HCT116 (cell line): ENCODE data around the gene SRD5A3. TPM values are rescaled to one million over a fixed set of nuclear protein-coding genes. Genes with fewer than 3 reads are reported as not detected.

Experiments
- ATAC-seq: fragments of 200-7000 bp; cut with Tn5 transposase; 2 replicates; pipeline ENCODE4 v1.9.1; 2020; ENCODE audit warnings: mild to moderate bottlenecking, moderate library complexity
- BruUV-seq: library from RNA; stranded (reverse); fragments of 400-500 nt; replicated peaks from 2 replicates; lab custom pipeline; 2021; lab: Mats Ljungman, UMichigan
- CTCF ChIA-PET: fragments of 300-600 bp; sonication (Branson Sonifier 250); formaldehyde crosslinking; loops from one replicate; lab custom pipeline; 2021; ENCODE audit warnings: antibody characterized with exemption; lab: Charles Lee
- POLR2A ChIA-PET: fragments of 300-600, 350-600 bp; sonication (Branson Sonifier 250); formaldehyde crosslinking; loops from one replicate; lab custom pipeline; 2021; ENCODE audit warnings: antibody characterized with exemption; lab: Charles Lee
- RAD21 ChIA-PET, 2 experiments: fragments of 300-600 bp; sonication (Branson Sonifier 250); formaldehyde crosslinking; loops; one replicate each; lab custom pipeline; 2023; ENCODE audit warnings: low total read pairs in 2 of 2; ENCODE audit not compliant: uncharacterized antibody in 2 of 2, unreplicated experiment in 2 of 2, low non-redundant PET in 1 of 2; lab: Charles Lee
- DNase-seq: peaks from one replicate; pipeline ENCODE4 v3.0.0-alpha.2; 2010; ENCODE audit warnings: low read depth, low spot score
- H2AFZ ChIP-seq: fragments of 200-600 bp; shearing (Covaris generic), sonication (generic); 2 replicates; pipeline ENCODE4 v1.6.1; 2017; ENCODE audit warnings: low read depth, mixed run types, mixed read lengths, antibody characterized with exemption, low read length; ENCODE audit not compliant: poor library complexity, severe bottlenecking
- H3K27ac ChIP-seq: 2 replicates; pipeline ENCODE4 v1.5.1; 2012; ENCODE audit warnings: low read depth, low read length
- H3K27me3 ChIP-seq: fragments of 200-600 bp; sonication (generic); 2 replicates; pipeline ENCODE4 v1.6.1; 2016; ENCODE audit warnings: mixed run types, low read length, mixed read lengths; ENCODE audit not compliant: insufficient read depth
- H3K36me3 ChIP-seq, 2 experiments: fragments of 200-500 bp in 1 of 2; fragments of 200-600 bp in 1 of 2; sonication (Bioruptor generic) in 1 of 2; sonication (generic) in 1 of 2; 2 replicates each; pipeline versions ENCODE4 v1.5.1 to v1.6.1; 2014 to 2016; ENCODE audit warnings: low read length in 2 of 2, inconsistent platforms in 1 of 2, mixed read lengths in 1 of 2, mixed run types in 1 of 2; ENCODE audit not compliant: insufficient read depth in 2 of 2, control insufficient read depth in 1 of 2
- H3K4me1 ChIP-seq, 2 experiments: fragments of 200-600 bp in 1 of 2; sonication (generic) in 1 of 2; 2 replicates each; pipeline versions ENCODE4 v1.5.1 to v1.6.1; 2012 to 2017; ENCODE audit warnings: low read length in 2 of 2, inconsistent platforms in 1 of 2, mild to moderate bottlenecking in 1 of 2, mixed read lengths in 1 of 2, mixed run types in 1 of 2, moderate library complexity in 1 of 2; ENCODE audit not compliant: insufficient read depth in 2 of 2, control insufficient read depth in 1 of 2
- H3K4me2 ChIP-seq: fragments of 200-600 bp; sonication (generic); 2 replicates; pipeline ENCODE4 v1.6.1; 2017; ENCODE audit warnings: mixed run types, low read length, mixed read lengths
- H3K4me3 ChIP-seq, 2 experiments: fragments of 200-600 bp in 1 of 2; sonication (generic) in 1 of 2; replicated peaks in 1 of 2; 2 replicates each; pipeline ENCODE4 v1.5.1; 2011 to 2016; ENCODE audit warnings: low read length in 2 of 2, control low read depth in 1 of 2, low read depth in 1 of 2, mild to moderate bottlenecking in 1 of 2, mixed read lengths in 1 of 2, mixed run types in 1 of 2
- H3K79me2 ChIP-seq: fragments of 200-600 bp; sonication (generic); 2 replicates; pipeline ENCODE4 v1.6.1; 2017; ENCODE audit warnings: mild to moderate bottlenecking, mixed run types, low read length, moderate library complexity, mixed read lengths; ENCODE audit not compliant: insufficient read depth
- H3K9ac ChIP-seq: fragments of 200-600 bp; sonication (generic); 2 replicates; pipeline ENCODE4 v1.6.1; 2016; ENCODE audit warnings: low read length, mixed read lengths
- H3K9me2 ChIP-seq: fragments of 200-600 bp; sonication (generic), shearing (Covaris generic); 2 replicates; pipeline ENCODE4 v1.6.1; 2017; ENCODE audit warnings: mixed run types, mild to moderate bottlenecking, moderate library complexity; ENCODE audit not compliant: insufficient read depth
- H3K9me3 ChIP-seq, 2 experiments: fragments of 200-500 bp in 1 of 2; fragments of 200-600 bp in 1 of 2; sonication (Bioruptor generic) in 1 of 2; sonication (generic) in 1 of 2; 2 replicates each; pipeline ENCODE4 v1.6.1; 2014 to 2017; ENCODE audit warnings: low read length in 2 of 2, mixed read lengths in 2 of 2, inconsistent platforms in 1 of 2, low read depth in 1 of 2, mild to moderate bottlenecking in 1 of 2, mixed run types in 1 of 2, moderate library complexity in 1 of 2; ENCODE audit not compliant: control insufficient read depth in 1 of 2, insufficient read depth in 1 of 2
- H4K20me1 ChIP-seq: fragments of 200-600 bp; sonication (generic), shearing (Covaris generic); 2 replicates; pipeline ENCODE4 v1.6.1; 2017; ENCODE audit warnings: mixed run types, mild to moderate bottlenecking, moderate library complexity; ENCODE audit not compliant: insufficient read depth
- ATF3 ChIP-seq: IDR thresholded peaks from 2 replicates; pipeline ENCODE4 v1.6.1; 2012
- CEBPB ChIP-seq: IDR thresholded peaks from 2 replicates; pipeline ENCODE4 v1.6.1; 2012; ENCODE audit warnings: low read depth
- CTCF ChIP-seq, 3 experiments: fragments of 200-600 bp in 1 of 3; sonication (generic) in 1 of 3; IDR thresholded peaks in 2 of 3; conservative IDR thresholded peaks in 1 of 3; 2 replicates each; pipeline ENCODE4 v1.5.1; 2012 to 2017; ENCODE audit warnings: low read depth in 2 of 3, low read length in 2 of 3, antibody characterized with exemption in 1 of 3, borderline replicate concordance in 1 of 3, control low read depth in 1 of 3, mild to moderate bottlenecking in 1 of 3, mixed read lengths in 1 of 3, mixed run types in 1 of 3, moderate library complexity in 1 of 3; ENCODE audit not compliant: insufficient read depth in 1 of 3
- EGR1 ChIP-seq: IDR thresholded peaks from 2 replicates; pipeline ENCODE4 v1.6.1; 2012; ENCODE audit warnings: low read depth
- ELF1 ChIP-seq: IDR thresholded peaks from 2 replicates; pipeline ENCODE4 v1.6.1; 2012; ENCODE audit warnings: low read depth, borderline replicate concordance
- EZH2 ChIP-seq: fragments of 200-600 bp; sonication (generic); IDR thresholded peaks from 2 replicates; pipeline ENCODE4 v1.6.1; 2017; ENCODE audit warnings: antibody characterized with exemption, mixed run types
- JUND ChIP-seq: IDR thresholded peaks from 2 replicates; pipeline ENCODE4 v1.6.1; 2012
- MAX ChIP-seq: IDR thresholded peaks from 2 replicates; pipeline ENCODE4 v1.6.1; 2012
- POLR2AphosphoS5 ChIP-seq: IDR thresholded peaks from 2 replicates; pipeline ENCODE4 v1.6.1; 2011; ENCODE audit warnings: mild to moderate bottlenecking, low read depth, low read length, moderate library complexity
- SIN3A ChIP-seq: IDR thresholded peaks from 2 replicates; pipeline ENCODE4 v1.6.1; 2012; ENCODE audit warnings: low read depth
- SRF ChIP-seq: IDR thresholded peaks from 2 replicates; pipeline ENCODE4 v1.6.1; 2012; ENCODE audit warnings: low read depth
- TCF7L2 ChIP-seq: IDR thresholded peaks from 2 replicates; pipeline ENCODE4 v1.7.0; 2011; ENCODE audit warnings: borderline replicate concordance, inconsistent platforms; ENCODE audit not compliant: insufficient read depth, insufficient read length; ENCODE audit errors: extremely low read depth
- YY1 ChIP-seq: IDR thresholded peaks from 2 replicates; pipeline ENCODE4 v1.6.1; 2011; ENCODE audit warnings: low read length, low read depth, moderate library complexity, mild to moderate bottlenecking; ENCODE audit not compliant: insufficient replicate concordance; ENCODE audit errors: extremely low read depth
- ZBTB33 ChIP-seq: IDR thresholded peaks from 2 replicates; pipeline ENCODE4 v1.6.1; 2011; ENCODE audit warnings: mild to moderate bottlenecking, low read length, moderate library complexity; ENCODE audit not compliant: insufficient replicate concordance; ENCODE audit errors: extremely low read depth
- ZFX ChIP-seq: fragments of 450-650 bp; IDR thresholded peaks from 2 replicates; pipeline ENCODE4 v1.6.1; 2017
- ZNF274 ChIP-seq: fragments of 200-500 bp; sonication (Bioruptor generic); IDR thresholded peaks from 2 replicates; pipeline ENCODE4 v1.6.1; 2014; ENCODE audit warnings: mild to moderate bottlenecking, low read depth, low read length, inconsistent platforms
- intact Hi-C: fragments of 100-400 bp; cut with micrococcal nuclease; formaldehyde crosslinking; loops from 2 replicates; pipeline ENCODE4 v1.10.0; 2022
- total RNA-seq: library from RNA; stranded (reverse); gene quantifications from one replicate; pipeline ENCODE4 v1.2.1, GENCODE V29; 2021; ENCODE audit not compliant: unreplicated experiment

SRD5A3 gene
- total RNA-seq, 1 experiment from 2014 or later = 19.9 TPM

- TF ChIP-seq ZNF274 (no peak), YY1 (no peak)
These were observed 51.0 kb downstream of the SRD5A3 start (continued) for GRCh38 chr4:55397126-55397436.

- H2AFZ ChIP-seq = no peak overlapping the region
- RAD21 ChIA-PET = no interaction called here
- peaks cover 9 to 18% of the 10 kb centered on the region in 2 experiments for H3K36me3 ChIP-seq
- peak overlapping the region; percentile 80 to 92 for H3K4me3 ChIP-seq
- no TSS peak for BruUV-seq
- CTCF ChIA-PET = no interaction called here
- DNase-seq (no peak), ATAC-seq (no peak)
- peak overlapping the region; percentile 77 for H3K4me2 ChIP-seq
- no peaks in the 10 kb centered on the region for H3K9me2 ChIP-seq
- peaks cover 18 to 29% of the 10 kb centered on the region in 2 experiments for H3K4me1 ChIP-seq
- H3K9me3 ChIP-seq = no peaks in the 10 kb centered on the region
- intact Hi-C loops = no loop called here
- no peaks in the 10 kb centered on the region for H3K27me3 ChIP-seq
- peaks cover 60% of the 10 kb centered on the region for H3K79me2 ChIP-seq
- POLR2A ChIA-PET = no interaction called here
- H3K9ac ChIP-seq = peak overlapping the region; percentile 92
- peak overlapping the region; percentile 90 for H3K27ac ChIP-seq
- peaks cover 24% of the 10 kb centered on the region; the same call in 1 of the 2 replicates for H4K20me1 ChIP-seq
- TF ChIP-seq YY1 (no peak), ATF3 (no peak), ZBTB33 (no peak), CTCF (IDR thresholded peaks at IDR 0.05 in 2 of 3, conservative IDR thresholded peaks at IDR 0.05 in 1 of 3; ENCODE audit: borderline replicate concordance in 1 of 3, insufficient read depth in 1 of 3, low read depth in 2 of 3, low read length in 2 of 3) (no peak), EZH2 (no peak), EGR1 (no peak), TCF7L2 (no peak), ZFX (no peak), JUND (no peak), ELF1 (no peak), SIN3A (no peak), POLR2AphosphoS5 (no peak), ZNF274 (no peak), CEBPB (no peak), SRF (no peak), MAX (no peak)
These were observed 51.7 kb downstream of the SRD5A3 start for GRCh38 chr4:55397520-55398321.
